Measurements from ENCODE around the gene ABCG8.

DNA sequence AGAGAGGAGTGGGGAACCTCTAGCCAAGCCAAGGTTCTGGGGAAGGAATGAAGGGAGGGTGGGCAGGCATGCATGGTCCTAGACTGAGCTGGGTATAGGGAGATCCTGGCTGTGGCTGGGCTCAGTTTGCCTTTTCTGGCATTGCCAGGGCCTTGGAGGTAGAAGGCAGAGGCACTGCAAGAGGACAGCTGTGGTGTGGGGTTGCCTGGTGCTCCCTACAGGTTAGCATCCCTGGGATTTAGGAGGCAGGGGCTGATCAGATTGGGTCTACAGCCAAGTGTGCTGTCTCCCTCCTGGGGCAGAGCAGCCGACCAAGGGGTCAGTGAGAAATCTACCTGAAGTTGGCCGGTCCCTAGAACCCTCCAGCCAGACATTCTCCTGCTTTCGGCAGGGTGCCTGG lies 15.9 kb downstream of the ABCG8 start:
- TF ChIP-seq, protein P1, sequence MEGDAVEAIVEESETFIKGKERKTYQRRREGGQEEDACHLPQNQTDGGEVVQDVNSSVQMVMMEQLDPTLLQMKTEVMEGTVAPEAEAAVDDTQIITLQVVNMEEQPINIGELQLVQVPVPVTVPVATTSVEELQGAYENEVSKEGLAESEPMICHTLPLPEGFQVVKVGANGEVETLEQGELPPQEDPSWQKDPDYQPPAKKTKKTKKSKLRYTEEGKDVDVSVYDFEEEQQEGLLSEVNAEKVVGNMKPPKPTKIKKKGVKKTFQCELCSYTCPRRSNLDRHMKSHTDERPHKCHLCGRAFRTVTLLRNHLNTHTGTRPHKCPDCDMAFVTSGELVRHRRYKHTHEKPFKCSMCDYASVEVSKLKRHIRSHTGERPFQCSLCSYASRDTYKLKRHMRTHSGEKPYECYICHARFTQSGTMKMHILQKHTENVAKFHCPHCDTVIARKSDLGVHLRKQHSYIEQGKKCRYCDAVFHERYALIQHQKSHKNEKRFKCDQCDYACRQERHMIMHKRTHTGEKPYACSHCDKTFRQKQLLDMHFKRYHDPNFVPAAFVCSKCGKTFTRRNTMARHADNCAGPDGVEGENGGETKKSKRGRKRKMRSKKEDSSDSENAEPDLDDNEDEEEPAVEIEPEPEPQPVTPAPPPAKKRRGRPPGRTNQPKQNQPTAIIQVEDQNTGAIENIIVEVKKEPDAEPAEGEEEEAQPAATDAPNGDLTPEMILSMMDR (IDR thresholded peaks at IDR 0.05) = no peak
- no peak for TF ChIP-seq EZH2 (IDR thresholded peaks at IDR 0.05; ENCODE audit: borderline replicate concordance, insufficient read depth, low read depth, low read length, poor library complexity, severe bottlenecking)

All from B cell (primary cell).